ENCODE results near the gene DNAJC5. TPM values are rescaled to one million over a fixed set of nuclear protein-coding genes. Genes with fewer than 3 reads are reported as not detected.

The DNAJC5 gene
- total RNA-seq, 2 donors from 2014 or later = 32.9 to 44.2 TPM

- intact Hi-C loops (cut with DNase I) = no loop called here
- no peak for DNase-seq
- Histone ChIP-seq H3K27me3 (peaks cover 0 to 7% of the 10 kb centered on the region in 2 donors), H3K9me3 (no peaks in the 10 kb centered on the region), H3K27ac (no peak overlapping the region), H3K36me3 (replicated peaks in 1 of 2; ENCODE audit: insufficient read depth in 1 of 2, low read depth in 2 of 2) (peaks cover 0 to 2% of the 10 kb centered on the region in 2 donors), H3K4me1 (peaks cover 39% of the 10 kb centered on the region), H3K4me3 (no peak overlapping the region)
- ATAC-seq = no peak
- TF ChIP-seq, protein P1, sequence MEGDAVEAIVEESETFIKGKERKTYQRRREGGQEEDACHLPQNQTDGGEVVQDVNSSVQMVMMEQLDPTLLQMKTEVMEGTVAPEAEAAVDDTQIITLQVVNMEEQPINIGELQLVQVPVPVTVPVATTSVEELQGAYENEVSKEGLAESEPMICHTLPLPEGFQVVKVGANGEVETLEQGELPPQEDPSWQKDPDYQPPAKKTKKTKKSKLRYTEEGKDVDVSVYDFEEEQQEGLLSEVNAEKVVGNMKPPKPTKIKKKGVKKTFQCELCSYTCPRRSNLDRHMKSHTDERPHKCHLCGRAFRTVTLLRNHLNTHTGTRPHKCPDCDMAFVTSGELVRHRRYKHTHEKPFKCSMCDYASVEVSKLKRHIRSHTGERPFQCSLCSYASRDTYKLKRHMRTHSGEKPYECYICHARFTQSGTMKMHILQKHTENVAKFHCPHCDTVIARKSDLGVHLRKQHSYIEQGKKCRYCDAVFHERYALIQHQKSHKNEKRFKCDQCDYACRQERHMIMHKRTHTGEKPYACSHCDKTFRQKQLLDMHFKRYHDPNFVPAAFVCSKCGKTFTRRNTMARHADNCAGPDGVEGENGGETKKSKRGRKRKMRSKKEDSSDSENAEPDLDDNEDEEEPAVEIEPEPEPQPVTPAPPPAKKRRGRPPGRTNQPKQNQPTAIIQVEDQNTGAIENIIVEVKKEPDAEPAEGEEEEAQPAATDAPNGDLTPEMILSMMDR (IDR thresholded peaks at IDR 0.05) = no peak
- TF ChIP-seq POLR2A (IDR thresholded peaks at IDR 0.05) = no peak
- WGBS, 2 donors = 94% methylated on average over 46 of the region's 95 CpGs; no CpG with 5 or more reads in 1 of the 2 donors
Measured at GRCh38 chr20:63861981-63862901, 32.7 kb upstream of the DNAJC5 start.

GRCh38 chr20:63863021-63863797 is 31.7 kb upstream of the DNAJC5 start:
- ATAC-seq (no peak), DNase-seq (no peak)
- H3K4me1 ChIP-seq = peaks cover 39% of the 10 kb centered on the region
- H3K9me3 ChIP-seq = no peaks in the 10 kb centered on the region
- H3K4me3 ChIP-seq = peak overlapping the region; percentile 57 to 62
- intact Hi-C loops (cut with DNase I) = no loop called here
- peaks cover 0 to 4% of the 10 kb centered on the region in 2 donors for H3K27me3 ChIP-seq
- 65 to 70% methylated on average over 8 to 17 of the region's 18 CpGs for WGBS, 2 donors
- H3K36me3 ChIP-seq (replicated peaks in 1 of 2; ENCODE audit: insufficient read depth in 1 of 2, low read depth in 2 of 2) = peaks cover 0 to 2% of the 10 kb centered on the region in 2 donors
- TF ChIP-seq, protein P1 (IDR thresholded peaks at IDR 0.05) = no peak
- no peak for TF ChIP-seq POLR2A (IDR thresholded peaks at IDR 0.05)
- peak overlapping the region; percentile 75 to 96 (median 89) for H3K27ac ChIP-seq

DNA sequence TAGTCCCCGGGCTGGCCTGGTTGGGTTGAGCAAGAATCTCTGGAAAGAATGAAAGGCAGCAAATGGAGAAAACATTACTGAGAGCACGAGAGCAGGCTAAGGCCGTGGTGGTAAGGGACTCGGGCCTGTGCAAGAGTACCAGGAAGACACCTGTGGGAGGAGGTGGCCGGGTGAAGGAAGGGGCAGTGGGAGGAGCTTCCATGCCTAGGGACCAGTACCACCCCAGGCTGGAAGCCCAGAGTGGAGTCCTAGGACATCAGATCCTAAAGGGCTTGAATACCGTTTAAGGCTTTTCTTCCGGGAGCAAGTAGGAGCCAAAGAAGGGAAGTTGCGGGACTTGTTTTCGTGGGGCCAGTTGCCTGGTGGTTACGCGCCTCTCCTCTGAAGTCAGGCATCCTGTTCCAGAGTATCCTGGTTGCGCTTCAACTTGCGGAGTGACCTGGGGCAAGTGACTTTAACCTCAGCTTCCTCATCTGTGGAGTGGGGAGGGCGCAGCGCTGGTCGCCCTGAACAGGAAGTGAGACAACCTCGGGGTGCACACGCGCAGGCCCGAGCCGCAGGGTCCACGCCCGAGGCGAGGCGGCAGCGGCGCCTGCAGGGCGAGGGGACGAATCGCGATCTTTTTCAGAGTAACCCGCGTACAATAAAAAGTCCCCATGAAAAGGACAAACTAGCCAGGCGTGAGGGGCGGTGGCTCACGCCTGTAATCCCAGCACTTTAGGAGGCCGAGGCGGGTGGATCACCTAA is 31.0 kb upstream of the DNAJC5 start:
- H3K27me3 ChIP-seq = no peaks in the 10 kb centered on the region
- H3K36me3 ChIP-seq (replicated peaks in 1 of 2; ENCODE audit: insufficient read depth in 1 of 2, low read depth in 2 of 2) = peaks cover 0 to 2% of the 10 kb centered on the region in 2 donors
- ATAC-seq = peak; percentile 72
- peak overlapping the region; percentile 75 to 96 (median 89) for H3K27ac ChIP-seq
- TF ChIP-seq, protein P1 (IDR thresholded peaks at IDR 0.05) = peak; percentile 26 to 81 (median 74)
- no peak for TF ChIP-seq POLR2A (IDR thresholded peaks at IDR 0.05)
- H3K9me3 ChIP-seq = no peaks in the 10 kb centered on the region
- H3K4me1 ChIP-seq = peaks cover 32% of the 10 kb centered on the region
- intact Hi-C loops (cut with DNase I) = no loop called here
- DNase-seq = peak; percentile 79 to 90 (median 83)
- 1 to 2% methylated on average over 28 to 38 of the region's 38 CpGs for WGBS, 2 donors
- H3K4me3 ChIP-seq = peak overlapping the region; percentile 57 to 62

DNA sequence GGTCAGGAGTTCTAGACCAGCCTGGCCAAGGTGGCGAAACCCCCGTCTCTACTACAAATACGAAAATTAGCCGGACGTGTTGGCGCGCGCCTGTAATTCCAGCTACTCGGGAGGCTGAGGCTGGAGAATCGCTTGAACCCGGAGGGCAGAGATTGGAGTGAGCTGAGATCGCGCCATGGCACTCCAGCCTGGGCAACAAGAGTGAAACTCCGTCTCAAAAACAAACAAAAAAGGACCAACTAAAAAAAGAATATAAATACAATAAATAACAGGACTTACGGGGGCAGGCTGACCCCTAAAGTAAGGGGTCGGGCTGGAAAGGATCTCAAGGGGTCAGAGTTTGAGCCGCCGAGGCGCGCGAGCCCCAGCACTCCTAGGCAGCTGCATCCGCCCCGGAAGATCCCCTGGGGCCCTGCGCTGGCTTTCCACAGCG is 30.4 kb upstream of the DNAJC5 start:
- no peak for ATAC-seq
- intact Hi-C loops (cut with DNase I) = no loop called here
- peak overlapping the region; percentile 75 to 96 (median 89) for H3K27ac ChIP-seq
- 1% methylated on average over 25 of the region's 25 CpGs for WGBS, 2 donors
- peak overlapping the region; percentile 57 to 62 for H3K4me3 ChIP-seq
- no peaks in the 10 kb centered on the region for H3K27me3 ChIP-seq
- peaks cover 27% of the 10 kb centered on the region for H3K4me1 ChIP-seq
- H3K36me3 ChIP-seq (replicated peaks in 1 of 2; ENCODE audit: insufficient read depth in 1 of 2, low read depth in 2 of 2) = peaks cover 0 to 5% of the 10 kb centered on the region in 2 donors
- H3K9me3 ChIP-seq = no peaks in the 10 kb centered on the region
- no peak for DNase-seq
- TF ChIP-seq, protein P1 (IDR thresholded peaks at IDR 0.05) = peak in 1 of 7 experiments; percentile 10
- no peak for TF ChIP-seq POLR2A (IDR thresholded peaks at IDR 0.05)

All from body of pancreas (tissue), 4 donors.